ENCODE results near the gene SLC24A3.

SLC24A3 gene

GRCh38 chr20:19758501-19759331 lies 546.3 kb downstream of the SLC24A3 start:
- no peak for DNase-seq

- DNase-seq: no peak
Measured at GRCh38 chr20:19760371-19760721, 547.9 kb downstream of the SLC24A3 start.

DNA sequence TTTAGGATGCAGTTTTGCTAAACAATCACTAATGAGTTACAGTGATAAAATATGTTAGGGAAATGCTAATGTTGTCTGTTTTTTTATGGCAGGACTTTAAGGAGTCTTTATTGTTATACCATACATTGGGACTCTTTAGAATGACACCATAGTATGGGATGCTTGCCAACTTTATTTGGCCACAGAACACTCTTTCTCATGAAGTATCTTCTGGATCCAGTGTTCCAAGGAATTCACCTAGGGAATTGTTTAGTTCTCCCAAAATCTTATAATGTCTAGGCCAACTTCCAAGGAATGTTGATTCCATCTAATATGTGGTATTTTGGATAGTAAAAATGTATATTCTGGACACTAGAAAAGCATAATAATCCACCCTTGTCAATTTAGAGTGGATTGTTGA lies 548.9 kb downstream of the SLC24A3 start:
- DNase-seq: no peak

DNA sequence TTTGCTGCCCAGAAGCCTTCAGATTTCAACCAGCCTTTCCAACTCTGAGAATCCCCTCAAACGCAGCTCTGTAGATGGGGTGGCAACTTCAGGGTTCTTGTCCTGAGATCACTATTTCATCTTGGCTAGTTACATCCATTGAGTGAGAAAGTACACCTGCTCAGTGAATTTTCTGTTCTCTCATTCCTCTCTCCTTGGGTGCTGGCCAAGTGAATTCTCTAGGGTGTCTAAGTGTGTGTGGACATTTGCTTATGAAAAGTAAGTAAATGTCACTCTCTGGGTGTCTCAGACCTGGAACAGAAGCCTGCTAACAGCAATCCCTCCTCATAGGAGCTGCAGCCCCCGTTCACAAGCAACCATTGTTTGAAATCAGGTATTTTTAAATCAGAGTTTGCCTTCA lies 549.4 kb downstream of the SLC24A3 start:
- no peak for DNase-seq

DNA sequence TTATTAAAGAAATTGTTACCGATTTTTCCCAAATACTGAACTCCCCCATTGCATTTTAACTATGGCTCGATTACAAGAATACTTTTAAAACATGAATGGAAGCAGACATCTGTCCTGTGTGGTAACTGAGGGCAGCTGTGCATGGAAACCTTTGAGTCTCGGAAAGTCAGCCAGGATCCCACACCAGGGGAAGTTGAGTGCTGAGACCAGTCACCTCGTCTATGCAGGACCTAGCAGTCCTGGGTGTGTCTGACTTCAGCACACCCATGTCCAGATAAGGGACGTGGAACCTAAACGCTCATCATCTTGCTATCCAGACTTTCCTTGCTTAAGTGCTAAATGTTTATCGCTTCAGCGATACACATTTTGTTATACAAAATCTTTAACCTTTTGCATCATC lies 551.8 kb downstream of the SLC24A3 start:
- DNase-seq: no peak

GRCh38 chr20:19765266-19765665 lies 552.8 kb downstream of the SLC24A3 start:
- DNase-seq: no peak

DNA sequence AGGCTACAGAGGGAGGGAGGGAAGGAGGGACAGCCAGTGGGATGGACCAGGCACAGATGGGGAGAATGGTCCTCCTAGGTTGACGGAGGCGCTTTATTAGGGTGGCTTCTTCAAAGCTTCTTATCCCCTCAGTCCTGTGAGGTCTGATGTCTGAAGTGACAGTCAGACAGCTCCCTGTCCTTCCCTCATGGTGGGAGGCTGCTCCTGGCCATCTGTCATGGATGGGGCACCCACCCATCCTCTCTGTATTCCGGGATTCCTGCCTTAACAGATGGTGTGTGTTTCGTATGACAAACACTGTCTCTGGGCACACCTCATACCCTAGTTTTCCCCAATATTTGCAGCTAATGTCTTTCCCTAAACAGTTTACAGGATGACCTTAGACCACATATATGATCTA lies 553.5 kb downstream of the SLC24A3 start:
- DNase-seq: no peak

DNA sequence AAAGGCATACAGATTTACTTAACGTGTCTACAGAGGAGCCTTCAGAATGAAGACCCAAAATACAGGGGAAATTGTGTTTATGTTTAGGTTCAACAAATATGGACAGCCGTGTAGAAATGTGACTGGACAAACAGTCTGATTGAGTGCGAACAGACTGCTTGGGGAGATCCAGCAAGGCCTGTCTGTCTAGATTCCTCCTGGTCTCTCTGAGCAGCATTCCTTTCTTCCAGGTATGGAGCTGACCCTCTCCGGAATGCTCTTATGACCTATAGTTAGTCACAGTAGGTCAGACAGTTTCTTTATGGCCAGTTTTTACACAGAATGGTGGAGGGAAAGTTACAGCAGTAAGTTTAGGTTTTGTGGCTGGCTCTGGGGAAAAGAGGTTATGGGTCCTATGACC lies 554.6 kb downstream of the SLC24A3 start:
- DNase-seq: no peak

DNA sequence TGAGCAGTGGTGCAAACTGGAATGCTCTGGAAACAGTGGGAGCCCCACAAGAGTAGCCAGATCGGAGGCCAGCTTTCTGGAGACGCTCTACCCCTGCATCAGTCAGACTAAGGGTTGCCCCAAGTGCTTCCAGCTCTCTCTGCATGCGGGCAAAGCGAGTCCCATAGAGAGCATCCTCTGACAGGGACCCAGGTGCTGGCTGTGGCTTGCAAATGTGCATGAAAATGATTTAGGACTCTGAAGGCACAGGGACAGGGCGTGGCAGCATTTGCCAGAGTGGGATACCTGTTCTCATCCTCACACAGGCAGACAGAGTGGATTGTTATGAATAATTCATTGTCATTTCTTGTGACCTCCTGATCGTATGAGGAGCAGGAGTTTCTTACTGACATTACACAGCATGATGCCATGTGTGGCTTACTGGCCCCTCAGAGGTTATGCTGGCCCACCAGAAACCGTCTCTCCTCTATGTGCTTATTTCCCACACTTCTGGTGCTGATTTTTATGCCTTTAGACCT lies 555.9 kb downstream of the SLC24A3 start:
- no peak for DNase-seq

DNA sequence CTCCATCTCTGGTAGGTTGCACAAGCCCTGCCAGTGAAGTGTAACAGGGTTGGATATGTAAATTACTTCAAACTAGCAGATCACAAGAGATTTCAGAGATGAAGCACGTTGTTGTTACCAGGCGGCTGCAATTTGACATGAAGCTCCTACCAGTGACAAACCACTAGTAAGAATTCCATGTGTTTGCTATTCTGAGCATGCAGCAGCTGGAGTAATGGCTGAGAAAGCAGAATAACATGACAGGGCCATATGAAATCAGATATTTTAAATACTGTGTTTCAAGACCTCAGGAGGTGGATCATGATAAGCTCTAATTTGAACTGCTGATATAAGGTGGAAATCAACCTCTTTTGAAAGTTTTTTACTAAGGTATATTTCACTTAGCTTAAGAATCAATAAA lies 557.1 kb downstream of the SLC24A3 start:
- DNase-seq: no peak

DNA sequence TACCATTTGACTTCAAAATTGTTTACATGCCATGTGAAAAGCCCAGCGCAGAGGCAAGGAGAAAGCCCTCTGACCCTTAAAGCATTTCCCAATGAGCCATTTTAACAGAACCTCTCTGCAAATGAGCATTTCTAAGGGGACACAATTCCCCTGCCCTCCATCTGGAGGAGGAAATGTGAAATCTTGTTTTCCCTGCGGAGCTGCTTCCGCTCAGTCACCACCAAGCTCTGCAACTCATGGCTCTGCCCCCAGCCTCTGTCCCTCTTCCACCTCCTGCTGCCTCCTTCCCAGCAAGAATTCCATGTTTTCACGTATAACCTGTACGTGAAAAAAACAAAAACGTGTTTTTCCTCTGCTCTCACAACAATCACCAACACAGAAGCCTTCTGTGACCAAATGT lies 557.9 kb downstream of the SLC24A3 start:
- DNase-seq: no peak

- no peak for DNase-seq
Measured at GRCh38 chr20:19771031-19771430, 558.6 kb downstream of the SLC24A3 start.

Data from NCI-H1930 (cell line).